H1 (cell line): ENCODE measurements around the gene ZBTB18. TPM values are rescaled to one million over a fixed set of nuclear protein-coding genes. Genes with fewer than 3 reads are reported as not detected.

Experiments
- BCL11A ChIP-seq, 2 experiments: IDR thresholded peaks; one replicate each; pipeline ENCODE4 v1.6.1; 2011; ENCODE audit warnings: low read depth in 2 of 2, low read length in 2 of 2, mild to moderate bottlenecking in 2 of 2
- CEBPB ChIP-seq: IDR thresholded peaks from 2 replicates; pipeline ENCODE4 v1.6.1; 2012; ENCODE audit warnings: low read depth, low read length
- CHD1 ChIP-seq: IDR thresholded peaks from 2 replicates; pipeline ENCODE4 v1.6.1; 2012; ENCODE audit warnings: low read depth, low read length, improper control_type of control experiment
- CHD7 ChIP-seq: fragments of 300-600 bp; sonication (generic); IDR thresholded peaks from 2 replicates; pipeline ENCODE4 v1.7.1; 2012; ENCODE audit warnings: low read length, moderate library complexity, mild to moderate bottlenecking, inconsistent platforms; ENCODE audit not compliant: insufficient replicate concordance
- CTBP2 ChIP-seq: IDR thresholded peaks from 2 replicates; pipeline ENCODE4 v1.7.0; 2011; ENCODE audit warnings: borderline replicate concordance, mild to moderate bottlenecking, moderate library complexity, mixed read lengths, low read length; ENCODE audit not compliant: insufficient read depth, insufficient read length
- KDM5A ChIP-seq: fragments of 200-600 bp; IDR thresholded peaks from 2 replicates; pipeline ENCODE4 v1.7.1; 2012; ENCODE audit warnings: mild to moderate bottlenecking, low read length, inconsistent platforms, mixed read lengths
- MAFK ChIP-seq: IDR thresholded peaks from 2 replicates; pipeline ENCODE4 v1.6.1; 2012; ENCODE audit warnings: low read depth, mild to moderate bottlenecking, improper control_type of control experiment, low read length
- PHF8 ChIP-seq: fragments of 200-600 bp; sonication (generic); conservative IDR thresholded peaks from 2 replicates; pipeline ENCODE4 v1.7.1; 2012; ENCODE audit warnings: low read depth, mild to moderate bottlenecking, inconsistent platforms, low read length, moderate library complexity
- POLR2A ChIP-seq, 2 experiments: IDR thresholded peaks; 1 replicate in 1 of 2; 2 replicates in 1 of 2; pipeline ENCODE4 v1.6.1; 2011; ENCODE audit warnings: low read depth in 2 of 2, low read length in 2 of 2, mild to moderate bottlenecking in 2 of 2; ENCODE audit errors: control extremely low read depth in 1 of 2
- RAD21 ChIP-seq, 2 experiments: IDR thresholded peaks in 1 of 2; conservative IDR thresholded peaks in 1 of 2; 2 replicates each; pipeline ENCODE4 v1.6.1; 2011; ENCODE audit warnings: low read depth in 2 of 2, low read length in 2 of 2, improper control_type of control experiment in 1 of 2, inconsistent platforms in 1 of 2, mild to moderate bottlenecking in 1 of 2, moderate library complexity in 1 of 2
- SAP30 ChIP-seq: fragments of 300-600 bp; sonication (generic); IDR thresholded peaks from 2 replicates; pipeline ENCODE4 v1.7.1; 2012; ENCODE audit warnings: low read length, moderate library complexity, mild to moderate bottlenecking, inconsistent platforms; ENCODE audit not compliant: insufficient read depth, insufficient replicate concordance
- TEAD4 ChIP-seq: IDR thresholded peaks from 2 replicates; pipeline ENCODE4 v1.6.1; 2012; ENCODE audit warnings: low read depth, low read length, inconsistent platforms, mixed read lengths
- polyA plus RNA-seq, 7 experiments: library from polyadenylated mRNA; depleted of rRNA in 3 of 7; stranded (reverse) in 5 of 7; unstranded in 2 of 7; fragments of >200 nt in 5 of 7; fragments of 200-250 nt in 2 of 7; gene quantifications; 1 replicate in 5 of 7; 2 replicates in 1 of 7; 4 replicates in 1 of 7; pipeline versions ENCODE4 v1.2.1 to v1.2.3, GENCODE V29; 2011 to 2013; ENCODE audit warnings: missing spikeins in 2 of 7, mixed read lengths in 2 of 7
- total RNA-seq: library from RNA; stranded (reverse); fragmentation: NEBNext Ultra II Directional; extraction: Animal tissue kit (Norgen Biotek cat#: 25700); gene quantifications from 2 replicates; pipeline ENCODE4 v1.2.1, GENCODE V29; 2021

ZBTB18 gene
- total and polyA plus RNA-seq, 2 of the 8 experiments (the other 6 are each of a cell fraction or from before 2014, with no cell fraction given): 8.5 to 14.4 TPM

- TF ChIP-seq CHD7 (no peak), TEAD4 (no peak), PHF8 (no peak), MAFK (no peak), BCL11A (IDR thresholded peaks at IDR 0.05; ENCODE audit: low read depth in 2 of 2, low read length in 2 of 2) (no peak), CTBP2 (no peak), CHD1 (no peak), POLR2A (IDR thresholded peaks at IDR 0.05; ENCODE audit: control extremely low read depth in 1 of 2, low read depth in 2 of 2, low read length in 2 of 2) (no peak), RAD21 (IDR thresholded peaks at IDR 0.05 in 1 of 2, conservative IDR thresholded peaks at IDR 0.05 in 1 of 2; ENCODE audit: low read depth in 2 of 2, low read length in 2 of 2) (no peak), KDM5A (no peak), SAP30 (no peak), CEBPB (no peak)
Measured at GRCh38 chr1:244088161-244088560, 37.1 kb downstream of the ZBTB18 start (continued).
